Stomach (tissue), 9 donors: ENCODE data around the gene SARS1. TPM values are rescaled to one million over a fixed set of nuclear protein-coding genes. Genes with fewer than 3 reads are reported as not detected.
A peak's percentile ranks its signal among the peaks of the same experiment; 100 is the strongest.

Experiments
- DNase-seq, 2 donors: peaks; one replicate each; pipeline versions ENCODE4 v3.0.0 to v3.0.0-alpha.2; 2013 to 2019
- H3K27ac ChIP-seq, 5 donors: fragments of 200-600 bp in 4 of 5; sonication (generic) in 4 of 5; one replicate each; pipeline ENCODE4 v1.5.1; 2013 to 2019; ENCODE audit warnings: mild to moderate bottlenecking in 1 of 5, moderate library complexity in 1 of 5
- H3K27me3 ChIP-seq, 3 donors: fragments of 200-600 bp; sonication (generic); one replicate each; pipeline ENCODE4 v1.5.1; 2017 to 2019; ENCODE audit warnings: mixed run types in 1 of 3
- H3K36me3 ChIP-seq, 4 donors: fragments of 200-600 bp; sonication (generic); 1 replicate in 3 of 4; 2 replicates in 1 of 4; pipeline ENCODE4 v1.5.1; 2016 to 2019
- H3K4me1 ChIP-seq, 4 donors: fragments of 200-600 bp; sonication (generic); one replicate each; pipeline ENCODE4 v1.5.1; 2016 to 2019
- H3K4me3 ChIP-seq, 4 donors: fragments of 200-600 bp; sonication (generic) in 3 of 4; one replicate each; pipeline ENCODE4 v1.5.1; 2016 to 2019; ENCODE audit warnings: mild to moderate bottlenecking in 1 of 4
- H3K9me3 ChIP-seq, 4 donors: fragments of 200-600 bp; sonication (generic); one replicate each; pipeline ENCODE4 v1.5.1; 2016 to 2019
- CTCF ChIP-seq, 7 experiments: fragments of 450-650 bp in 4 of 7; fragments of 200-600 bp in 3 of 7; sonication (generic) in 3 of 7; IDR thresholded peaks; one replicate each; pipeline ENCODE4 v1.5.1; 2016 to 2019; ENCODE audit warnings: antibody characterized with exemption in 7 of 7, control low read depth in 2 of 7, mild to moderate bottlenecking in 1 of 7
- EP300 ChIP-seq: sonication (generic); formaldehyde crosslinking; IDR thresholded peaks from one replicate; pipeline ENCODE4 v1.6.1; 2017; ENCODE audit warnings: antibody characterized with exemption
- POLR2A ChIP-seq, 4 donors: fragments of 450-650 bp; IDR thresholded peaks; one replicate each; pipeline ENCODE4 v1.6.1; 2016; ENCODE audit warnings: antibody characterized with exemption in 4 of 4, control low read depth in 2 of 4, mild to moderate bottlenecking in 1 of 4, moderate library complexity in 1 of 4
- POLR2AphosphoS5 ChIP-seq, 3 donors: sonication (generic); formaldehyde crosslinking; IDR thresholded peaks; one replicate each; pipeline ENCODE4 v1.6.1; 2016; ENCODE audit warnings: antibody characterized with exemption in 3 of 3
- WGBS, 5 donors: extraction: QIAGEN DNeasy Blood & Tissue Kit in 3 of 5; methylation state at CpG; one replicate each; pipeline versions ENCODE4 v1.1.5 to v1.1.7; 2013 to 2018; 5-methylcytosine and 5-hydroxymethylcytosine counted together
- intact Hi-C: fragments of 100-400 bp; cut with DNase I; formaldehyde crosslinking; loops from one replicate; pipeline ENCODE4 v1.15.1; 2023; ENCODE audit warnings: low total_unique reads
- polyA plus RNA-seq, 3 donors: library from polyadenylated mRNA; stranded (reverse); fragments of 200-250 nt; gene quantifications; one replicate each; pipeline ENCODE4 v1.2.3, GENCODE V29; 2013
- total RNA-seq, 5 donors: library from RNA; depleted of rRNA; stranded (reverse); fragments of >200 nt; gene quantifications; one replicate each; pipeline versions ENCODE4 v1.1.0 to v1.2.3, GENCODE V29; 2014 to 2016
- donor health status: healthy with polysubstance abuse.
- donor health status: Bipolar disorder and iron deficiency.
- donor health status: healthy.

The SARS1 gene
- total and polyA plus RNA-seq, 8 donors = 80.8 to 232 (median 110) TPM

GRCh38 chr1:109186733-109187086, 27.0 kb upstream of the SARS1 start:
- peak overlapping the region in 4 of 5 donors; percentile 24 to 58 (median 46) for H3K27ac ChIP-seq
- H3K9me3 ChIP-seq = no peaks in the 10 kb centered on the region
- peak in 1 of 2 donors; percentile 62 for DNase-seq
- peaks cover 0 to 39% (median 14%) of the 10 kb centered on the region in 4 donors for H3K36me3 ChIP-seq
- H3K4me1 ChIP-seq = peaks cover 0 to 39% (median 28%) of the 10 kb centered on the region in 4 donors
- 62 to 79% (median 65%) methylated on average over 8 of the region's 8 CpGs for WGBS, 5 donors
- intact Hi-C loops = no loop called here
- H3K27me3 ChIP-seq = no peaks in the 10 kb centered on the region
- H3K4me3 ChIP-seq = no peak overlapping the region
- TF ChIP-seq POLR2A (IDR thresholded peaks at IDR 0.05) = no peak
- TF ChIP-seq EP300 = no peak
- no peak for TF ChIP-seq CTCF (IDR thresholded peaks at IDR 0.05)
- TF ChIP-seq POLR2AphosphoS5 (IDR thresholded peaks at IDR 0.05) = no peak

GRCh38 chr1:109187127-109187526, 26.6 kb upstream of the SARS1 start:
- peaks cover 0 to 41% (median 16%) of the 10 kb centered on the region in 4 donors for H3K36me3 ChIP-seq
- intact Hi-C loops = no loop called here
- 78 to 93% (median 83%) methylated on average over 5 of the region's 5 CpGs for WGBS, 5 donors

GRCh38 chr1:109188200-109188599, 25.5 kb upstream of the SARS1 start:
- Histone ChIP-seq H3K36me3 (peaks cover 0 to 49% (median 20%) of the 10 kb centered on the region in 4 donors), H3K4me1 (peaks cover 0 to 36% (median 23%) of the 10 kb centered on the region in 4 donors), H3K9me3 (no peaks in the 10 kb centered on the region), H3K4me3 (no peak overlapping the region), H3K27ac (no peak overlapping the region), H3K27me3 (no peaks in the 10 kb centered on the region)
- intact Hi-C loops = no loop called here
- TF ChIP-seq EP300 (no peak), CTCF (IDR thresholded peaks at IDR 0.05) (no peak), POLR2A (IDR thresholded peaks at IDR 0.05) (no peak), POLR2AphosphoS5 (IDR thresholded peaks at IDR 0.05) (no peak)
- DNase-seq = no peak
- 83 to 91% (median 86%) methylated on average over 4 of the region's 4 CpGs for WGBS, 5 donors

More at GRCh38 chr1:109187127-109187526, 26.6 kb upstream of the SARS1 start:
- no peak for TF ChIP-seq CTCF (IDR thresholded peaks at IDR 0.05)
- TF ChIP-seq POLR2AphosphoS5 (IDR thresholded peaks at IDR 0.05) = no peak
- no peak for TF ChIP-seq POLR2A (IDR thresholded peaks at IDR 0.05)
- no peak for TF ChIP-seq EP300
- Histone ChIP-seq H3K9me3 (no peaks in the 10 kb centered on the region), H3K4me3 (no peak overlapping the region), H3K27ac (peak overlapping the region in 4 of 5 donors; percentile 24 to 58 (median 46)), H3K4me1 (peaks cover 0 to 35% (median 24%) of the 10 kb centered on the region in 4 donors), H3K27me3 (no peaks in the 10 kb centered on the region)
- DNase-seq = no peak

- no peak overlapping the region for H3K27ac ChIP-seq
- WGBS, 5 donors = 79 to 92% (median 85%) methylated on average over 6 of the region's 6 CpGs
- no peaks in the 10 kb centered on the region for H3K27me3 ChIP-seq
- peaks cover 0 to 36% (median 25%) of the 10 kb centered on the region in 4 donors for H3K4me1 ChIP-seq
- no peak for DNase-seq
- no peak for TF ChIP-seq POLR2AphosphoS5 (IDR thresholded peaks at IDR 0.05)
- no peak for TF ChIP-seq CTCF (IDR thresholded peaks at IDR 0.05)
- TF ChIP-seq EP300 = no peak
- no peak for TF ChIP-seq POLR2A (IDR thresholded peaks at IDR 0.05)
- H3K4me3 ChIP-seq = no peak overlapping the region
- no peaks in the 10 kb centered on the region for H3K9me3 ChIP-seq
- H3K36me3 ChIP-seq = peaks cover 0 to 49% (median 20%) of the 10 kb centered on the region in 4 donors
- intact Hi-C loops = no loop called here
Measured at GRCh38 chr1:109188781-109189180, 24.9 kb upstream of the SARS1 start.
